Stimulated activated CD4-positive, alpha-beta T cell treated with anti-CD3 and anti-CD28 coated beads, Interleukin-1b, Interleukin-23, amount 100 ng/mL, for 1 hour (primary cell): ENCODE measurements around the gene CCDC74A.
"Not testable (repeated sequence)": the region's sequence is repeated elsewhere in the genome, so short reads cannot be mapped to it uniquely, and the experiment has no call there.

Source experiments
- DNase-seq, 2 donors: peaks; one replicate each; pipeline ENCODE4 v3.0.0-alpha.2; 2020; ENCODE audit warnings: low read depth in 2 of 2

Gene CCDC74A

GRCh38 chr2:131556998-131557397, 29.3 kb downstream of the CCDC74A start:
- no peak for DNase-seq

GRCh38 chr2:131557558-131558321, 30.1 kb downstream of the CCDC74A start:
- DNase-seq, result no peak

- DNase-seq, result no peak
Measured at GRCh38 chr2:131566371-131566770, 38.7 kb downstream of the CCDC74A start.

- DNase-seq, result no peak
Measured at GRCh38 chr2:131567891-131568290, 40.2 kb downstream of the CCDC74A start.

- DNase-seq, result not testable (repeated sequence)
Measured at GRCh38 chr2:131568401-131568800, 40.7 kb downstream of the CCDC74A start.

GRCh38 chr2:131572175-131572574, 44.5 kb downstream of the CCDC74A start:
- DNase-seq, result no peak

GRCh38 chr2:131577812-131578211, 50.1 kb downstream of the CCDC74A start:
- DNase-seq, result no peak

GRCh38 chr2:131580187-131580586, 52.5 kb downstream of the CCDC74A start:
- DNase-seq, result no peak
